K562 (cell line): ENCODE data around the gene KCNAB1. TPM values are rescaled to one million over a fixed set of nuclear protein-coding genes. Genes with fewer than 3 reads are reported as not detected.

Source experiments
- ATAC-seq: fragments of 200-7000 bp; cut with Tn5 transposase; 3 replicates; pipeline ENCODE4 v1.9.1; 2020; ENCODE audit warnings: moderate library complexity
- BruUV-seq: library from RNA; stranded (reverse); fragments of 400-500 nt; replicated peaks from 2 replicates; lab custom pipeline; 2021; lab: Mats Ljungman, UMichigan
- CTCF ChIA-PET: fragments of 300-600 bp; formaldehyde crosslinking; extraction: SDS; loops from one replicate; lab custom pipeline; 2021; ENCODE audit warnings: low intra/inter-chr PET ratio; lab: Yijun Ruan, JAX
- POLR2A ChIA-PET: fragments of 300-600, 350-650 bp; sonication (Branson Sonifier 250); formaldehyde crosslinking; extraction: SDS; loops from one replicate; lab custom pipeline; 2021; ENCODE audit warnings: antibody characterized with exemption, inconsistent platforms; lab: Yijun Ruan, JAX
- DNase-seq, 4 experiments: peaks; one replicate each; pipeline versions ENCODE4 v3.0.0 to v3.0.0-alpha.2; 2011 to 2018; ENCODE audit warnings: low spot score in 3 of 4, mixed read lengths in 3 of 4; ENCODE audit errors: extremely low read depth in 1 of 4
- FAIRE-seq: peaks from 2 replicates; lab custom pipeline; 2011; peaks lifted over from hg19 to GRCh38; lab: Jason Lieb, UNC
- H2AFZ ChIP-seq: 2 replicates; pipeline ENCODE4 v1.6.0; 2011; ENCODE audit warnings: low read depth, low read length, control low read depth, inconsistent platforms
- H3K27ac ChIP-seq: fragments of 200-600 bp; 3 replicates; pipeline ENCODE4 v1.8.0; 2011; ENCODE audit warnings: low read depth, mild to moderate bottlenecking, control low read depth, inconsistent platforms, low read length, moderate library complexity, mixed read lengths; ENCODE audit errors: extremely low read depth
- H3K27me3 ChIP-seq, 2 experiments: fragments of 300-600 bp in 1 of 2; 2 replicates in 1 of 2; 3 replicates in 1 of 2; pipeline versions ENCODE4 v1.6.0 to v1.8.0; 2011; ENCODE audit warnings: inconsistent platforms in 2 of 2, low read length in 2 of 2, mild to moderate bottlenecking in 1 of 2, mixed read lengths in 1 of 2, moderate library complexity in 1 of 2; ENCODE audit not compliant: control insufficient read depth in 2 of 2, insufficient read depth in 2 of 2
- H3K36me3 ChIP-seq: fragments of 300-600 bp; 3 replicates; pipeline ENCODE4 v1.8.0; 2011; ENCODE audit warnings: mild to moderate bottlenecking, low read length, inconsistent platforms; ENCODE audit not compliant: control insufficient read depth, insufficient read depth
- H3K4me1 ChIP-seq, 2 experiments: fragments of 200-600 bp in 1 of 2; replicated peaks in 1 of 2; 2 replicates in 1 of 2; 3 replicates in 1 of 2; pipeline versions ENCODE4 v1.5.1 to v1.8.0; 2011; ENCODE audit warnings: inconsistent platforms in 2 of 2, low read length in 2 of 2, mild to moderate bottlenecking in 1 of 2, mixed read lengths in 1 of 2, moderate library complexity in 1 of 2; ENCODE audit not compliant: control insufficient read depth in 2 of 2, insufficient read depth in 2 of 2
- H3K4me2 ChIP-seq: 2 replicates; pipeline ENCODE4 v1.6.1; 2011; ENCODE audit warnings: low read length, control low read depth, inconsistent platforms, mixed read lengths; ENCODE audit not compliant: insufficient read depth
- H3K4me3 ChIP-seq: fragments of 200-600 bp; sonication (generic), shearing (Covaris generic); 2 replicates; pipeline ENCODE4 v1.5.1; 2016; ENCODE audit warnings: control low read depth, inconsistent platforms
- H3K79me2 ChIP-seq: fragments of 200-600 bp; 3 replicates; pipeline ENCODE4 v1.8.0; 2011; ENCODE audit warnings: low read length, inconsistent platforms; ENCODE audit not compliant: control insufficient read depth, insufficient read depth
- H3K9ac ChIP-seq, 2 experiments: 2 replicates each; pipeline versions ENCODE4 v1.6.0 to v1.6.1; 2011; ENCODE audit warnings: low read depth in 2 of 2, low read length in 2 of 2, control low read depth in 1 of 2, inconsistent platforms in 1 of 2, mild to moderate bottlenecking in 1 of 2, mixed read lengths in 1 of 2; ENCODE audit not compliant: insufficient read depth in 1 of 2
- H3K9me1 ChIP-seq: one replicate; pipeline ENCODE4 v1.6.0; 2011; ENCODE audit warnings: inconsistent platforms, mild to moderate bottlenecking, low read length, moderate library complexity; ENCODE audit not compliant: control insufficient read depth, insufficient read depth
- H3K9me3 ChIP-seq: replicated peaks from 2 replicates; pipeline ENCODE4 v1.5.1; 2011; ENCODE audit warnings: low read depth, low read length, inconsistent platforms; ENCODE audit not compliant: control insufficient read depth, insufficient read depth
- H4K20me1 ChIP-seq: replicated peaks from 2 replicates; pipeline ENCODE4 v1.6.1; 2011; ENCODE audit warnings: low read length, inconsistent platforms, mixed read lengths; ENCODE audit not compliant: control insufficient read depth, insufficient read depth
- ARID1B ChIP-seq: fragments of 450-650 bp; IDR thresholded peaks from 2 replicates; pipeline ENCODE4 v1.6.1; 2016; ENCODE audit warnings: antibody characterized with exemption, mild to moderate bottlenecking, inconsistent platforms
- BRD9 ChIP-seq: fragments of 450-650 bp; IDR thresholded peaks from 2 replicates; pipeline ENCODE4 v1.6.1; 2018; ENCODE audit warnings: low read depth; ENCODE audit not compliant: partially characterized antibody
- CHD7 ChIP-seq: fragments of 200-600 bp; sonication (generic); IDR thresholded peaks from one replicate; pipeline ENCODE4 v1.6.1; 2012; ENCODE audit warnings: mild to moderate bottlenecking, low read depth, low read length, inconsistent platforms
- HMG20A ChIP-seq: fragments of 450-650 bp; formaldehyde crosslinking; conservative IDR thresholded peaks from 2 replicates; pipeline ENCODE4 v1.4.0; 2020; ENCODE audit warnings: mild to moderate bottlenecking, mixed read lengths
- MTA2 ChIP-seq: fragments of 450-650 bp; IDR thresholded peaks from 2 replicates; pipeline ENCODE4 v1.6.1; 2016; ENCODE audit warnings: low read depth
- NCOA6 ChIP-seq: fragments of 450-650 bp; IDR thresholded peaks from 2 replicates; pipeline ENCODE4 v1.6.1; 2017; ENCODE audit warnings: mild to moderate bottlenecking
- NEUROD1 ChIP-seq: fragments of 150-350 bp; IDR thresholded peaks from 2 replicates; pipeline ENCODE4 v1.6.1; 2014; ENCODE audit warnings: borderline replicate concordance, low read length, low read depth; ENCODE audit not compliant: partially characterized antibody
- POLR2A ChIP-seq: fragments of 450-650 bp; conservative IDR thresholded peaks from 2 replicates; pipeline ENCODE4 v1.6.1; 2016
- POLR2G ChIP-seq: fragments of 200-400 bp; formaldehyde crosslinking; IDR thresholded peaks from 2 replicates; pipeline ENCODE4 v1.6.1; 2017; ENCODE audit warnings: low read depth, mild to moderate bottlenecking, antibody characterized with exemption, low read length, moderate library complexity
- SRSF1 ChIP-seq: fragments of 200-400 bp; formaldehyde crosslinking; IDR thresholded peaks from 2 replicates; pipeline ENCODE4 v1.6.1; 2017; ENCODE audit warnings: mild to moderate bottlenecking, low read depth, low read length, moderate library complexity
- SRSF9 ChIP-seq: fragments of 200-400 bp; formaldehyde crosslinking; IDR thresholded peaks from 2 replicates; pipeline ENCODE4 v1.6.1; 2017; ENCODE audit warnings: low read depth, low read length, borderline replicate concordance
- TBL1XR1 ChIP-seq, 2 experiments: IDR thresholded peaks; 2 replicates each; pipeline ENCODE4 v1.6.1; 2012; ENCODE audit warnings: improper control_type of control experiment in 2 of 2, low read length in 2 of 2, mild to moderate bottlenecking in 1 of 2
- ZNF695 ChIP-seq: fragments of 450-650 bp; formaldehyde crosslinking; IDR thresholded peaks from 2 replicates; pipeline ENCODE4 v1.4.0; 2020; ENCODE audit warnings: mild to moderate bottlenecking, moderate library complexity
- WGBS: fragments of 100-300 bp; shearing (Covaris generic); methylation state at CpG from one replicate; pipeline ENCODE4 v1.1.6; 2016; ENCODE audit warnings: low coverage, mixed read lengths; ENCODE audit not compliant: insufficient coverage; ENCODE audit errors: missing lambda C conversion rate; 5-methylcytosine and 5-hydroxymethylcytosine counted together
- in situ Hi-C: fragments of 300-500 bp; cut with MboI; formaldehyde crosslinking; loops from 4 replicates; pipeline ENCODE4 v1.15.0; 2018; ENCODE audit warnings: inconsistent platforms, mixed read lengths
- intact Hi-C: fragments of 100-400 bp; cut with micrococcal nuclease; formaldehyde crosslinking; loops from 2 replicates; pipeline ENCODE4 v1.14.2; 2022
- polyA plus RNA-seq, 8 experiments: library from polyadenylated mRNA; depleted of rRNA in 4 of 8; stranded (reverse) in 5 of 8; unstranded in 3 of 8; fragments of >200 nt; fragmentation: Nextera tagmentation in 2 of 8; fragmentation: Illumina TruSeq in 1 of 8; extraction: Ambion mirVana in 2 of 8; extraction: Trizol in 1 of 8; gene quantifications; 2 replicates each; pipeline versions ENCODE4 v1.2.1 to v1.2.3, GENCODE V29; 2011 to 2014; ENCODE audit warnings: inconsistent platforms in 1 of 8, missing spikeins in 1 of 8
- total RNA-seq, 7 experiments: library from RNA; depleted of rRNA in 6 of 7; stranded (reverse); fragments of >200 nt in 6 of 7; fragmentation: Illumina TruSeq in 2 of 7; extraction: Trizol in 2 of 7; gene quantifications; 2 replicates each; pipeline versions ENCODE4 v1.2.1 to v1.2.3, GENCODE V29; 2011 to 2021; ENCODE audit warnings: low replicate concordance in 1 of 7

The KCNAB1 gene
- total and polyA plus RNA-seq, 9 of the 15 experiments (the other 6 are each of a cell fraction or from before 2014, with no cell fraction given): 0.14 to 1.2 (median 0.51) TPM

GRCh38 chr3:156334841-156335545, 214.6 kb downstream of the KCNAB1 start:
- FAIRE-seq: no peak
- ATAC-seq: no peak
- H3K79me2 ChIP-seq: no peaks in the 10 kb centered on the region
- no TSS peak for BruUV-seq
- ChIA-PET CTCF (interaction anchor here (0.7 kb wide), 1 partner anchor 1313 kb away, joined by 6 read pairs; no protein-coding TSS in a partner anchor), POLR2A (interaction anchor here (1.0 kb wide), 1 partner anchor 61 kb away, joined by 3 read pairs; no protein-coding TSS in a partner anchor)
- H3K4me2 ChIP-seq: no peak overlapping the region
- H3K9ac ChIP-seq: no peak overlapping the region
- no peak overlapping the region for H3K4me3 ChIP-seq
- H3K36me3 ChIP-seq: no peaks in the 10 kb centered on the region
- no peaks in the 10 kb centered on the region for H3K9me1 ChIP-seq
- H2AFZ ChIP-seq: no peak overlapping the region
- no peaks in the 10 kb centered on the region for H3K4me1 ChIP-seq
- DNase-seq: no peak
- H3K9me3 ChIP-seq: no peaks in the 10 kb centered on the region
- no peaks in the 10 kb centered on the region; a peak in 1 of 5 replicates for H3K27me3 ChIP-seq
- no peaks in the 10 kb centered on the region for H4K20me1 ChIP-seq
- in situ Hi-C loops (no loop called here), intact Hi-C loops (no loop called here)
- WGBS: 0% methylated on average over 3 of the region's 3 CpGs
- H3K27ac ChIP-seq: no peak overlapping the region
- TF ChIP-seq SRSF1: no peak
- no peak for TF ChIP-seq BRD9
- no peak for TF ChIP-seq CHD7
- TF ChIP-seq TBL1XR1 (IDR thresholded peaks at IDR 0.05; ENCODE audit: low read length in 2 of 2): no peak
- no peak for TF ChIP-seq HMG20A (CRISPR knock-in tag)
- no peak for TF ChIP-seq SRSF9
- no peak for TF ChIP-seq ARID1B
- TF ChIP-seq ZNF695 (CRISPR knock-in tag): no peak
- TF ChIP-seq NEUROD1: no peak
- no peak for TF ChIP-seq MTA2
- TF ChIP-seq POLR2A: no peak
- no peak for TF ChIP-seq NCOA6
- TF ChIP-seq POLR2G: no peak
